ENCODE measurements around the gene TMEFF2.
"Not testable (repeated sequence)": the region's sequence is repeated elsewhere in the genome, so short reads cannot be mapped to it uniquely, and the experiment has no call there.

TMEFF2 gene

GRCh38 chr2:191927319-191927867 lies 267.3 kb downstream of the TMEFF2 start:
- DNase-seq, result peak in 3 of 4 experiments; percentile 7 to 41 (median 10)

- no peak for DNase-seq
Observed at GRCh38 chr2:191926671-191927070, 268.1 kb downstream of the TMEFF2 start.

- DNase-seq, result no peak
Observed at GRCh38 chr2:191923652-191923997, 271.1 kb downstream of the TMEFF2 start.

- peak in 1 of 4 experiments; percentile 8 for DNase-seq
Observed at GRCh38 chr2:191922736-191923651, 271.7 kb downstream of the TMEFF2 start.

- not testable (repeated sequence) for DNase-seq
Observed at GRCh38 chr2:191921650-191922049, 273.1 kb downstream of the TMEFF2 start.

GRCh38 chr2:191920502-191920901 lies 274.2 kb downstream of the TMEFF2 start:
- DNase-seq, result no peak

GRCh38 chr2:191917967-191918651 lies 276.6 kb downstream of the TMEFF2 start:
- no peak for DNase-seq

- DNase-seq, result peak in 2 of 4 experiments; percentile 9 to 28
Observed at GRCh38 chr2:191917430-191917881, 277.3 kb downstream of the TMEFF2 start.

- no peak for DNase-seq
Observed at GRCh38 chr2:191916826-191917225, 277.9 kb downstream of the TMEFF2 start.

- DNase-seq, result no peak
Observed at GRCh38 chr2:191915750-191916149, 279.0 kb downstream of the TMEFF2 start.

GRCh38 chr2:191913796-191914195 lies 280.9 kb downstream of the TMEFF2 start:
- no peak for DNase-seq

- DNase-seq, result no peak
Observed at GRCh38 chr2:191912764-191913163, 282.0 kb downstream of the TMEFF2 start.

- DNase-seq, result peak in 3 of 4 experiments; percentile 14 to 78 (median 44)
Observed at GRCh38 chr2:191910518-191910917, 284.2 kb downstream of the TMEFF2 start.

- DNase-seq, result no peak
Observed at GRCh38 chr2:191908874-191909273, 285.9 kb downstream of the TMEFF2 start.

GRCh38 chr2:191907545-191907944 lies 287.2 kb downstream of the TMEFF2 start:
- DNase-seq, result peak in 3 of 4 experiments; percentile 6 to 26 (median 9)

GRCh38 chr2:191907091-191907490 lies 287.6 kb downstream of the TMEFF2 start:
- DNase-seq, result peak in 1 of 4 experiments; percentile 6

- DNase-seq, result no peak
Observed at GRCh38 chr2:191905336-191905735, 289.4 kb downstream of the TMEFF2 start.

- no peak for DNase-seq
Observed at GRCh38 chr2:191901031-191901430, 293.7 kb downstream of the TMEFF2 start.

- peak in 1 of 4 experiments; percentile 5 for DNase-seq
Observed at GRCh38 chr2:191899410-191899809, 295.3 kb downstream of the TMEFF2 start.
